OCI-LY7 (cell line): ENCODE results near the gene RIC1.
"Not testable (repeated sequence)": the region's sequence is repeated elsewhere in the genome, so short reads cannot be mapped to it uniquely, and the experiment has no call there.

Experiments used
- EZH2phosphoT487 ChIP-seq: fragments of 200-600 bp; sonication (generic); IDR thresholded peaks from 2 replicates; pipeline ENCODE4 v1.6.1; 2018; ENCODE audit warnings: low read depth, borderline replicate concordance, mild to moderate bottlenecking, mixed run types, antibody characterized with exemption, low read length, moderate library complexity, mixed read lengths
- TF ChIP-seq, protein P1 (sequence below): fragments of 200-600 bp; sonication (generic); conservative IDR thresholded peaks from 2 replicates; pipeline ENCODE4 v1.5.1; 2014; ENCODE audit warnings: mild to moderate bottlenecking, antibody characterized with exemption, low read length, moderate library complexity, mixed read lengths

- TF ChIP-seq, protein P1, sequence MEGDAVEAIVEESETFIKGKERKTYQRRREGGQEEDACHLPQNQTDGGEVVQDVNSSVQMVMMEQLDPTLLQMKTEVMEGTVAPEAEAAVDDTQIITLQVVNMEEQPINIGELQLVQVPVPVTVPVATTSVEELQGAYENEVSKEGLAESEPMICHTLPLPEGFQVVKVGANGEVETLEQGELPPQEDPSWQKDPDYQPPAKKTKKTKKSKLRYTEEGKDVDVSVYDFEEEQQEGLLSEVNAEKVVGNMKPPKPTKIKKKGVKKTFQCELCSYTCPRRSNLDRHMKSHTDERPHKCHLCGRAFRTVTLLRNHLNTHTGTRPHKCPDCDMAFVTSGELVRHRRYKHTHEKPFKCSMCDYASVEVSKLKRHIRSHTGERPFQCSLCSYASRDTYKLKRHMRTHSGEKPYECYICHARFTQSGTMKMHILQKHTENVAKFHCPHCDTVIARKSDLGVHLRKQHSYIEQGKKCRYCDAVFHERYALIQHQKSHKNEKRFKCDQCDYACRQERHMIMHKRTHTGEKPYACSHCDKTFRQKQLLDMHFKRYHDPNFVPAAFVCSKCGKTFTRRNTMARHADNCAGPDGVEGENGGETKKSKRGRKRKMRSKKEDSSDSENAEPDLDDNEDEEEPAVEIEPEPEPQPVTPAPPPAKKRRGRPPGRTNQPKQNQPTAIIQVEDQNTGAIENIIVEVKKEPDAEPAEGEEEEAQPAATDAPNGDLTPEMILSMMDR: not testable (repeated sequence)
- TF ChIP-seq EZH2phosphoT487: not testable (repeated sequence)
Observed at GRCh38 chr9:5662804-5663203, 33.9 kb downstream of the RIC1 start.
